ENCODE results near the gene KSR2.

KSR2 gene

DNA sequence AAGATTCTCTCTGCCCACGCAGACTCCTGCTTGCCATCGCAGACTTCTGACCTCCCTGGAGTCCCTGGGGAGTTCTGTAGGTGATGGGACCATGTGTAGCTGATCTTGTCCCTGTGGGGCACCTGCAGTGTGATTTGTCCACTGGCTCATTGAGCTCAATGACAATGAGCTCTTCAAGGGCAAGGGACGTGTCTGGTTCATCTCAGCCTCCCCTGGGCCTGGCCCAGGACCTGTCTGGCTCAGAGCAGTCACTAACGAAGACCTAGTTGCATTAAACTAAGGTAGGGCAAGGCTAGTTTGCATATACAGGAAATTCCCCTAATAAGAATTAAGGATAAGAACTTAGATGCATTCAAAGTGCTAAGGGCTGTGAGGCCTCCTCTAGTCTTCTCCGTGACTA is 361.8 kb downstream of the KSR2 start:
- no peak for DNase-seq

DNA sequence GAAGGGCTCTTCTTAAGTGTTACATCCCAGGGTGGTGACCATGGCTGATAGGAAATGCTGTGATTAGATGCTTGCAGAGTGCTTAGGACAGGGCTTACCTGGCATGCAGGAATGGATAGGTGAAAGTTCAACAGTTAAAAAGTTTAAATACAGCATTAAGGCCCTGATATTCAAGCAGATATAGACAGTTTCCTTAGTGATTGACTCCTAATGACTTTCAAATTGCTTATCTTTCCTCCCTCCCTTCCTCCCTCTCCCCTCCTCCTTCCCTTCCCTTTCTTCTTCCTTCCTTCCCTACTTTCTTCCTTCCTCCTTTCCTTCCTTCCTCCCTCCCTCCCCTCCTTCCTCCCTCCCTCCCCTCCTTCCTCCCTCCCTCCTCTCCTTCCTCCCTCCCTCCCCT is 362.8 kb downstream of the KSR2 start:
- no peak for DNase-seq

DNA sequence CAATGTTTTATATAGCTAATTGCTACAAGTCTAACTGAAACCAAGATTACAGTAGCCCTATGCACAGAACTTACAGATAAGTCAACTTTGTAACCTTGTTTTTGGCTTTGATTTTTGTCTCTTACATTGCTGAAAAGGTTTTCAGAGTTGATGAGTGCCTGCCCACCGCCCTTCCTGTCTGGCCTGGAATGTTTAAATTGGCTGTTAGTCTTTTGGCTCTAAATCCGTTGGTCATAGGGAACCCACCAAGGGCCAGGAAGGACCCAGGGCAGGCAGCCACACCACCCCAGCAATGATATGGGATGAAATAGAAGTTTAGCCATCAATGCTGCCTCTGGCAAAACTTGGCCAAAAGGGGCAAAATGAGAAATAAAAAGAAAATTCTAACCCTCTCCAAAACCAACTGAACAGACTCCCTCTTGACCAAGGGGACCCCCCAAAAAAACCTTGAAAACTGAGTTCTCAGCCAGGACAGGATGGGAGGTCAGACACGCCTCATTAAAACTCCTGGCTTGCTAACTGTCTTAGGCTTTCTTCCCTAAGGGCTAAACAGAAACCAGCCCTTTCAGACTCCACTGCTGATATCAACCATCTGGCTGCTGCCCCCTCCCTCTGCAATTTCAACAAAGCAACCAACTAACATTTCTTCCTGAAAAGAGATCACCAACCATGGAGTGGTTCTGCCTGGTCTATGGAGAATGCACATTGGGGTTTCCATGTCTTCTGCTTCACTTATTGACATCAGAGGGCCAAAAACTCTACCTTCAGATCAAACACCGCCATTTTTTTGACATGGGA is 365.3 kb downstream of the KSR2 start:
- no peak for DNase-seq

DNA sequence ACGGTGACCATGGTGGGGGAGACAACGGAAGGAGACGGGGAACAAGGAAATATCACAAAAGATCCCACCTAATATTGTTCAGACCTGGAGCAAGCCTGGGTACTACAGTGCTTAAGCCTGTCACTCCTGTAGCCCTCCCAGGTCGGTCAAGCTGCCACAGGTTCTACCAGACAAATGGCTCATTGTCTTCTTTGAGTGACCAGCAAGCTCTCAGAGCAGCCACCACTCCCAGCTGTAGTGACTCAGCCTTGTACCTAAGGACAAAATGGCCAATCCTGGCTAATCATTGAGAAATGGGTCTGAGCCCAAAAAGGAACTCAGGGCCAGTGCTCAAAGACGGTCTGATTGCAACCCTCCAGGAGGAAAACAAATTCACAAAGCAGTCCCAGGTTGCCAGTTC is 368.9 kb downstream of the KSR2 start:
- DNase-seq, result no peak

DNA sequence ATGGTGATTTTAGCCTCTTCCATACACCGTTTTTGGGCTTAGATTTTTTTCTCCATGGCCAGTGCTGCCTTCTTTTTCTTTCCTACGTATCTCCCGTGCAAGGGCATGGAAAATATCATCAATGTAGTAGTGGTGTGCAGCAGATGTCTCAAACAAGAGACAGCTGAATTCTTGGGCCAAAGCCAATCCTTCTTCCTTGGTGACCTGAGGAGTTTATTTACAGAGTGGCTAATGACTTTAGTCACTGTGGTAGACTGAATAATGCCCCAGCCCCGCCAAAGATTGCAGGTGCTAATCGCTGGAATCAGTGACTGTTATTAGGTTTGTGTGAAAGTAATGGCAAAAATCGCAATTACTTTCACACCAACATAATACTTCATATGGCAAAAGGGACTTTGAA is 371.8 kb downstream of the KSR2 start:
- DNase-seq, result peak in 1 of 14 donors; percentile 16

DNA sequence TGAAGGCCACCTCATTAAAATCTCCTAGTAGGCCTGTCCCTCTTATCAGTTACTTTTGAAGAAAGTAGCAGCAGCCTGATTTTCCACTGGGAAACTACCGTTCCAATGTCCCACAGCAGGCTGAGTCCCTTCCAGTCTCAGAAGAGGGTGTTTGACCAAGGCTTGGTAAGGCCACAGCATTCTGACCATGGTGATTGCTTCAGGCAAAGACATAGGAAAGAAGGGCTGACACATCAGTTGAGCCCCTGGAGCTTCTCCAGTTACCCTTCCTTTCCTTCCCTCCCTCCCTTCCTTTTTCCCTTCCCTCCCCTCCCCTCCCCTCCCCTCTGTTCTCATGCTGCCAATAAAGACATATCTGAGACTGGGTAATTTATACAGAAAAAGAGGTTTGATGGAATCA is 373.0 kb downstream of the KSR2 start:
- DNase-seq, result no peak

DNA sequence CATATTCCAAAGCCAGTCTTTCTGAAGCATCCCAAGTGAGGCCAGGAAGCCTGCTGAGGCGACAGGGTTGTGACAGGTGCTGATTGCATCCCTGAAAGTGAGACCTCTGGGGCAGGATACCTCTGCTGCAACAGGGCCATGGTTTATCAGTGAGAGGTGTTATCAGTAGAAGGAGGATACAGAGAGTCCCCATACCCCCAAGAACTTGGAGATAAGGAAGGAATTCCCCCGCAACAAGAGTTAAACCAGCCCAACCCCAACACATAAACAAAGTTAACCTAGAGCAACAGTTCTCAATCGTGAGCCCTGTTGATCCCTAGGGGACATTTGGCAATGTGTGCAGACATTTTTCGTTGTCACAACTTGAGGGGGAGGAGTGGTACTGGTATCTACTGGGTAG is 374.3 kb downstream of the KSR2 start:
- DNase-seq, result no peak

DNA sequence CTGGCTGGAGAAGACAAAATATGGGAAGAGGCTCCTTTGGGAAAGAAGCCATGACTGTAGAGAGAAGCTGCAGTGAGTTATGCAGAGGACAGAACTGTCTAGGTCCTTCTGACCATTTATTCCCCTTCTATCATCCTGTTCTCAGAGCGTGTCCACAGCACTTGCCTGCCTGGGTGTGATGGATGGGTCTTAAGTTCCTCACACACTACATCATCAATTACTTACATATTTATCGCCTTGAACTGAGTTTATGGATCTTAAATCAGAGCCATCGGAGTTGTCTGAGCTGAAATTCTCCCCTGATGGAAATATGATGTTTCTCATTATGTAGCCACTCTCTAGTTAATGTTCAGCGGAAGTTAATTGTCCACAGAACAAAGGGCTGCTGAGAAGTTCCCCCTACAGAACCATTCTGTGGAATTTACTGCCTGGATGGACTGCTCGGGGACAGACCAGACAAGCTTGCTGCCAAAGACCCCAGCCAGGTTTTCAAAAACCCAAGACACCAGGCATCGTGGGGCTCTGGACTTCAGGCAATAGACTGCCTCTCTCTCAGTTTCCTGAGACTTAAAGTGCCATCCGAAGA is 374.9 kb downstream of the KSR2 start:
- no peak for DNase-seq

DNA sequence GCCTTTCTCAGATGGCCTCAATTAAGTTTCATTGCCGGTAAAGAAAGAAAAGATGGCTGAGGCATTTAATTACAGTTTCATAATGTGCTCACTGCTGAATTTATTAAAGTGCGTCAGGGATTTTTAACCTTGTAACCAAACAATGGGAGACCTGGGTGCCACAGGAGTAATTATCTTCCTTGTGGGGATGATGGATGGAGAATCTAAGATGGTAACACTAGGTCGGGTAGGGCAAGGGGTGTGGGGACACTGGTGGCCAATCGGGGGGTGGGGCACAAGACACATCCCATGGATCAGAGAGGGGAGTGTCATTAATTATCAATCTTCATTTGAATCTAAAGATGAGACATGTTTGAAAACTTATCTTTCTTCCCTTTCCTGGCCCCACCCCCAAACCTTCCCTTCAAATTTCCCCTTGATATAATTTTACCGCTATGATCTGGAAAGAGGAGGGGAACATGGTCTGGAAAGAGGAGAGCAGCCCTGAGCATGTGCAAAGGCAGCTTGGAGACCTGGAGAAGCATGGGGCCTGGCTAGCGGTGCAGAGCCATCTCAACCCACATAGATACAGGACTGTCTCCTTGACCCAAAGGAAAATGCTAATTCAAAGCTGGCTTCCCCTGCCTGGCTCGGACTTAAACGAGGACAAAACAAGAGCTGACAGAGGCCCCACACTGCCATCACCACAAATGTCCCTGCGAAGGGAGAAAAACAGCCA is 376.0 kb downstream of the KSR2 start:
- DNase-seq, result no peak

DNA sequence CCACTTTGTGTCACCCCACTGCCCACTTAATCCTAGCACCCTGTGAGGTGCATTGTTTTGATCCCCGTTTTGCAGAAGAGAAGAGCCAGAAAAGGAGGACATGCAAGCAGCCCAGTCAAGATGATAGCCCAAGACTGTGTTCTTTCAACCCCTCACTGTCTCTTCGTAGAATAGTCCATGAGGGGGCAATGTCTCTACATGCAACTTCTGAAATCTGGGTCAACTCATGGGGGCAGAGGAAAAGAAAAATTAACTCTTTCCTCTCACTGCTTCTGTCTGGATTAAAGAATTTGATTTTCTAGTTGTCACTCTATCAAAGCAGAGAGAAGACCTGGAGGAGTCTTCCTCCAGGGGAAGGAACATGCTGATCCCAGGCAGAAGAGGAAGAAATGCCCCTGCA is 377.8 kb downstream of the KSR2 start:
- no peak for DNase-seq

DNA sequence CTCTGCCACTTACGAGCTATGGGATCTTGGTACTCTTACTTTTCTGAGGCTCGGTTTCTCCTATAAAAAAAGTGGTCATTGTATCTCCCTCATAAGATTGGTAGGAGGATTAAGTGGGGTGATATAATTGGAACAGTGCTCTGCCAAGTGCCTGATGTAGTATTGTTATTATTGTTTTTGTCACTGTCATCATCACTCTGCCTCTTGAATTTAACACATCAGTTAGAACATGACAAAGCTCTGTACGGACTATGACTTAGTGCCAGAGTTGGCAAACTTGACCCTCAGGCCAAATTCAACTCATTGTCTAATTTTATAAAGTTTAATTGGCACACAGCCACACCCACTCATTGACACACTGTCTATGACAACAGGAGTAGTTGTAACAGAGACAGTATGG is 378.4 kb downstream of the KSR2 start:
- no peak for DNase-seq

DNA sequence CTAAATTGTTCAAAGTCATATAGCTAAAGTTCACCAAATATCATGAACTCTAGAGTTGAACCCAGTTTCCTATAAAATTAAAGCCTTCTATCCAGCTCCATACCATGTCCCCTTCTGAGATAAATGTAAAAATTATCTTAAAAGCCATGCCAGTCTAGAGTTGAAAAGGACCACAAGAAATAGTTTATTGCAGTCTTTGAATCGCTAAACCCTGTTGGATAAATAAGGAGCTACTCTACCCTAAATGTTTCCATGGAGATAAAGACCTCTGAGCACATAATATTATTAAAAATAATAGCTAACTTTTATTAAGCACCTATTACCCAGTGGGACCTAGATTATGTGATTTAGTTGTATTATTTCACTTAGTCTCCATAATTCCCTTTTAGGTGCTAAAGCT is 379.8 kb downstream of the KSR2 start:
- DNase-seq, result no peak

DNA sequence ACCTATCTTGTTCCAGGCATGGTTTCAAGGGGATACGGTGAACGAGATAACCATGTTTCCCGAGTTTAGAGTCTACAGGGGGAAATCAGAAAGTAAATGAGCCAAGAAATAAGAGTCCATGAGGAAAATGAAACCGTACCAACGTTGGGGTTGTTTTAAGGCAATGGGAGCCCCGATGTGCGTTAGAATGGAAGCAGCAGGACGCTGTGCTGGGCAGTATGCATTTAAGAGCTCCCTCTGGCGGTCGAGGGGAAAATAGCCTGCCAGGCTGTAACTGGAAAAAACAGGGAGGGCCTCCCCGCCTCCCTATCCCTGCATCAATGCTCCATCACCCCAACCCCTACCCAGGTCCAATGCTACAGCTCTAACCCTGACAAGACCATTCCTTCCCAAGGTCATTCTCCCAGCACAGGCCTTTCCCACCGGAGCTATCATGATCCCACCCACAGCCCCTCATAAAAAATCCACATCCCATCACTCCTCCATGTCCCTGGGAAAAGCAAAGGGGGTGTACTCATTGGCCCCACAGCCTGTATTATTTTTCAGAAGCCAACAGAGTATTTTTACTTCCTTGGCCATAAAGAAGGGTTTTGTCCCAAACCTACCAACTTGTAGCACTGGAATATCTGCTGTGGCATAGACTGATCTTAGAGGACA is 381.0 kb downstream of the KSR2 start:
- peak in 7 of 14 donors; percentile 0 to 30 (median 13) for DNase-seq

DNA sequence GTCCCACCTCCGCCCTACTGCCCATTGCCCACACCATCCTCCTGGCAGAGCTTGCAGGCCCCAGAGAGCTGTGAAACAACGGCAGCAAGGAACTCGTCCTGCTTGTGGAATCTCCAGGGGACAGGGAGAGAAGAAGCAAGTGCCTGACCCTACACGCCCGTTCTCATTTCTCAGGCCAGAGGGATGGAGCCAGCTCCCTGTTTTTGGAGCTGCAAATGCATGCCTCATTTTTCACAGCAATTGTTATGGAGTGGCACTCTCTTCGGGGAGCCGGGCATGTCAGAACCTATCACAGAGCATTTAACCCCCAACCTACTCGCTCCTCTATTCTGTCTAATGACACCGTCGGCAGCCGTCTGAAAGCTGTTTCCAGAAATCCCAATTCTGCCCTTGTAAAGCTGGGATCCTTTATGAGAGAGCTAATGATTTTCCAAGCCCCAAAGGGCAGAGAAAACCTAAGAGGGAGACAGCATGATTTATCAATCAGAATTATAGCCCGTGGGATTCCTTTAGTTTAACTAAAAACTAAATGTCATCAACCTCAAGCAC is 385.0 kb downstream of the KSR2 start:
- DNase-seq, result peak in 1 of 14 donors; percentile 31

DNA sequence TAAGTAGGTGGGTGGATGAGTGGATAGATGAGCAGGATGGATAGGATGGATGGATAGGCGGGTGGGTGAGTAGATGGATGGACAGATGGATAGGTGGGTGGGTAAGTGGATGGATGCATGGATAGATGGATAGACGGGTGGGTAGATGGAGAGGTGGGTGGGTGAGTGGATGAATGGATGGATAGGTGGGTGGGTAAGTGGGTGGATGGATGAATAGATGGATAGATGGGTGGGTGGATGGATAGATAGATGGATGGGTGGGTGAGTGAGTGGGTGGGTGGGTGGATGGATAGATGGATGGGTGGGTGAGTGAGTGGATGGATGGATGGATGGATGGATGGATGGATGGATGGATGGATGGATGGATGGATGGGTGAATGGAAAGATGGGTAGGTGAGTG is 385.7 kb downstream of the KSR2 start:
- no peak for DNase-seq

DNA sequence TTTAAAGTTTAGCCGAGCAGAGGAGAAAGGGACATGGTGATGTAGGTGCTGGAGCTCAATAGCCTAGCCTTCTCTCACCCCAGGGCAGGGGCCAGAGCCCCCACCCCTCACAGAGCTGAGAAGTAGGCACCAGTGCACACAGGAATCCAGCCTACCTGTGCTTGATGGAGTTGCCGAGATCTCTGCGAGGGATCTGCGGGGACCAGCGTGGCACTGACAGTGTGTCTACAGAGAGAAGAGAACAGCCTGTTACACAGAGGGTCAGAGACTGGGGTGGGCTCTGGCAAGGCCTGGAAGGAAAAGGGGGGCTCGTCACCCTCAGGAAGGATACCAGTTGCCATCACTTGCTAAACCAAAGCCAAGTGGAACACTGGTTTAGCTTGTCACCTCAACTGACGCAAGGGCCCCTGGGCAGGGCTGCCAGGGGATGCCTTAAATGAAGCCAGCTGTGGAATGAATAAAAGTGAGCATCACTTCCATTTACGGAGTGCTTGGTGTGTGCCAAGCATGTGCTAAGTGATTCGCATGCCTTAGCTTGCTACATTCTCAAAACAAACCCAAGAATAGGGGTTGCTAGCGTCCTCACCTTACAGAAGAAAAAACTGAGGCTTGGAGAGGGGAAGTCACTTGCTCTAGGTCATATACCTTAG is 386.5 kb downstream of the KSR2 start:
- DNase-seq, result peak in 1 of 14 donors; percentile 7

DNA sequence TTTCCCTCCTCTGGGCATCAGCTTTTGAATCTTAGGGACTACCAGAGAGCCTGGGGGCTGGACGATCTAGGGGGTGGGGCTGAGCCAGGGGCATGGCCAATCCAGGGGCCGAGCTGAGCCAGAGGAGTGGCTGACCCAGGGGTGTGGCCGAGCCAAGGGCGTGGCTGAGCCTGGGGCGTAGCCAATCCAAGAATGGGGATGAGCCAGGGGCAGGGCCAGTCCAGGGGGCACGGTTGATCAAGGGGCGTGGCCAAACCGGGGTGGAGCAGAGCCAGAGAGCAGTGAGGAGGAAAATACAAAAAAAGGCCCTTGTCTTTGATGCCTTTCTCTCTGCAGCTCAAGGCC is 388.1 kb downstream of the KSR2 start:
- peak in 7 of 14 donors; percentile 11 to 45 (median 28) for DNase-seq

DNA sequence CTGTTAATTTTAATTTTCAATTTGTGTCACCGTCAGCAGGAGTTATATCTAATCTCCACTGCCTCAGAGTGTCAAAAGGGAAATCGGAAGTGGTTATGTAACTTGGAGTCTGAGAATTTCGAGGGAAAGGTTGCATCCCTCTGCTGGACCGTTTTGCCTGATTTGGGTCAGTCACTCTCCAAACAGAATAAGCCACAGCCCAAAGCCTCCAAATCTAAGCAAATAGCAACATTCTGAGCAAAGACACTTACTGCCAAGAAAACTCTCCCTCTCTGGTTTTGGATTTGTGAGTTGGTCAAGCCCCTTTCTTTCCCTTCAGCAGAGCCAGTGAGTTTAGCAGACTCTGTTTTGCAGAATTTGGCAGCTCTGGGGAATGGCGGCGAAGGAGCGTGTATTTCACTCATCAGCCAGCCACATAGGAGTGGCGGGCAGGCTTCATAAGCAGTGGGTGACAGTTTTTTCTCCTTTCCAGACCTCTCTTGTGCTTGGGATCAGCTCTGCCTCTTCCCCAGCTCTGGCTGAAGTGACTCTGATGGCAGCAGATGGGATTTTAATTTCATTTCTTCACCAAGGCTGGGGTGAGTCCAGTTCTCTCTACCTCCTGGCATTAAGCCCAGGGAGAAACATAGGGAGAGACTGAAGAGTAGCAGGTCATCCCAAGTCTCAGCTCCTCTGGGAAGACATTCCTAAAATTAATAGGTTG is 388.6 kb downstream of the KSR2 start:
- peak in 5 of 14 donors; percentile 20 to 87 (median 28) for DNase-seq

DNA sequence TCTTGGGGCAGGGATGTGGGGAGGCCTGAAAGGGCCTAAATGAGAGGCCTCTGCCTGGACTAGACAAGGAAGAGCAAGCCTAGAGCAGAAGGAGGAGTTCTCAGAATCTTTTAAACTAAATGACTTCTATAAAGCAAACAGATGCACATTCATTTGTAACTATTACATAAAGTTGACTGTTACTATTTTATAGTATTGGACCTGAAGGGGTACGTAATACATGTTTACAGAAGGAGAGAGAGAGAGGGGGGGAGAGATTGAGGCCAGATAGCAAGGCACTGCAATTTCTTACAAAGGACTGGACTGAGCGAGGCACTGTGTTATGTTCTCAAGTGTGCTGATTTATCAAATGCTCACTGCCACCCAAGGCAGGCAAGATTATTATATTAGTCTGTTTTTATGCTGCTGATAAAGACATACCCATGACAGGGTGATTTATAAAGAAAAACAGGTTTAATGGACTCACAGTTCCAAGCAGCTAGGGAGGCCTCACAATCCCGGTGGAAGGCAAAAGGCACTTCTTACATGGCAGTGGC is 391.6 kb downstream of the KSR2 start:
- DNase-seq, result no peak

DNA sequence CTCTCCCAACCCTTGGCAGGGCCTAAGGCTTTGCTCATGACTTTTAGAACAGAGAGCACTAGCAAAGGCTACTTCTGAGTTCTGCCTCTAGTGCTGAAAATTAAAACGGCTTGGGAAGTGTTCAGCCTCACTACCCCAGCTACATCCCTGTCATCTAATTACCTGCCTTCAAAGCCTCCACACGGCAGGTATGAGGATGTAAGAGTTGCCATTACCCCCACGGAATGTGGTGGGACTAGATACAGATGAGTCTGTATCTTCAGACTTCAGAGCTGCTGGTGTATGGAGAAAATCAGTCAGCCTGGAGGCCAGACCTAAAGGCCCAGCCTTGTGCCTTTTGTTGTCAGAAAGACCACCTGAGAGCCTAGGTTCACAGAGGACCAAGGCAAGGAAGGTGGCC is 392.7 kb downstream of the KSR2 start:
- no peak for DNase-seq

DNA sequence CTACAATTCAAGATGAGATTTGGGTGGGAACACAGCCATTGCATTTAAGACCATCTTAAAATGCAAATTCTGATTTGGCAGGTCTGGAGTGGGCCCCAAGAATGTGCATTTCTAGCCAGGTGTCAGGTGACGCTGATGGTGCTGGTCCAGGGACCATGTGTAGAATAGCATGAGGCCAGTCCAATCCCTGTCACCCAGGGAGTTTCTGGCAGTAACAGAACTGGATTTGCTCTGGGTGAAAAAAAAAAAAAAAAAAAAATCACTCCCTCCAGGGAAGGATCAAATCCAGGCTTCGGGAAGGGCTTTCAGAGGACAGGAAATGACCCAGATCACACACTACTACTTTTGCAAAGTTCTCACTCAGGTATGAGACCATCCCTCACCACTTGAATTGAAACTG is 394.1 kb downstream of the KSR2 start:
- DNase-seq, result peak in 1 of 14 donors; percentile 15

DNA sequence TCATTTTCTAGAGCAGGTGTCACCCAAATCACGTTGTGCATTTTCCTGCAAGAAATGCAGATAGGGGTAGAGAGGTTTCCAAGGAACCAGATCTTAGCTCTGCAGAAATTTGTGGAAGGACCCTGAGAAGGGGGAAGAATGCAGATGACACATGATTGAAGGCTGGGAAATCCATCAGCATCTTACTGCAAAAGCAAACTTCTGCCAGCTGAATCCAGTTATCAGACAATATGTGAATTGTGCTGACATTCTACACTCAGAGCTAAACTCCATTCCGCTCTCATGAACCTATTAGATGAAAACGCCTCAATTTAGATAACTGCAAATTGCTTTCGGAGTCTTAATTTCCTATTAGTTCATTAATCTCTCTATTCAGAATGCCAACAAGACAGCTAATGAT is 396.0 kb downstream of the KSR2 start:
- no peak for DNase-seq

All from C1 segment of cervical spinal cord (tissue), 14 donors.